Measurements from ENCODE around the gene PEDS1. TPM values are rescaled to one million over a fixed set of nuclear protein-coding genes. Genes with fewer than 3 reads are reported as not detected.

The PEDS1 gene
- total and polyA plus RNA-seq, 2 of the 13 experiments (the other 11 are each of a cell fraction or from before 2014, with no cell fraction given): 30.5 to 93.9 TPM

DNA sequence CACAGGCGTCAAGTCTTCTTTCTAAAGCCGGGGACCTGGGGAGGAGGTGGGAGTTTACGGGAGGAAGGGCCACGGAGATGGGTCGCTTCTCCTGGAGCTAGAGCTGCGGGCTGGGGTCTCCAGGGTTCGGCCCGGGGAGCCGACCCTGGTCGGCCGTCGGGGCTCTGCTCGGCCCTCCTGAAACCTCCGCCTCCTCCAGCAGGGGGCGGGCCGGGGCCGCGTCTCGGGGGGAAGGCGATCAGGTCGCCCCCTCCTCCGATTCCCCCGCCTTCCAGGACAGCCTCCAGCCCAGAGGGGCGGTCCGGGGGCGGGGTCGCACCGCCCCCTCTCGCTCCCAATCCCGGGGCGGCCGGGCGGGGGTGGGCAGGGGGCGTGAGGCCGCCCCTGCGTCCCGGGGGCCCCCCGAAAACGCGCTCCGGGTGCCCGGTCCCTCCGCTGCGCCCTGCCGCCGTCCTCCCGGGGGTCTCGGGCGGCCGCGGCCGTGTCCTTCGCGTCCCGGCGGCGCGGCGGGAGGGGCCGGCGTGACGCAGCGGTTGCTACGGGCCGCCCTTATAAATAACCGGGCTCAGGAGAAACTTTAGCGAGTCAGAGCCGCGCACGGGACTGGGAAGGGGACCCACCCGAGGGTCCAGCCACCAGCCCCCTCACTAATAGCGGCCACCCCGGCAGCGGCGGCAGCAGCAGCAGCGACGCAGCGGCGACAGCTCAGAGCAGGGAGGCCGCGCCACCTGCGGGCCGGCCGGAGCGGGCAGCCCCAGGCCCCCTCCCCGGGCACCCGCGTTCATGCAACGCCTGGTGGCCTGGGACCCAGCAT is 36.9 kb upstream of the PEDS1 start, which contains the start of gene CEBPB (continued):
- TF ChIP-seq ZNF781 (CRISPR knock-in tag; IDR thresholded peaks at IDR 0.05; ENCODE audit: borderline replicate concordance, not compliant biosample characterization) (peak; percentile 89), ZNF224 (CRISPR knock-in tag; IDR thresholded peaks at IDR 0.05) (no peak), SRSF1 (optimal IDR thresholded peaks at IDR 0.05; ENCODE audit: low read depth, low read length) (peak; percentile 99), CREB1 (IDR thresholded peaks at IDR 0.05) (peak; percentile 83; the same call in 1 of the 2 replicates), CREB1 (CRISPR knock-in tag; IDR thresholded peaks at IDR 0.05) (no peak), ZNF441 (CRISPR knock-in tag; IDR thresholded peaks at IDR 0.05; ENCODE audit: borderline replicate concordance) (peak; percentile 85; the same call in 1 of the 2 replicates), NFKBIZ (CRISPR knock-in tag; IDR thresholded peaks at IDR 0.05) (peak; percentile 67; the same call in 1 of the 2 replicates), SP1 (IDR thresholded peaks at IDR 0.05) (no peak), SP1 (CRISPR knock-in tag; IDR thresholded peaks at IDR 0.05) (peak; percentile 78), ZMYM3 (CRISPR knock-in tag; IDR thresholded peaks at IDR 0.05) (no peak), NFATC3 (CRISPR knock-in tag; IDR thresholded peaks at IDR 0.05) (no peak), ZNF34 (CRISPR knock-in tag; IDR thresholded peaks at IDR 0.05; ENCODE audit: borderline replicate concordance) (peak; percentile 64), YY1 (IDR thresholded peaks at IDR 0.05; ENCODE audit: insufficient read depth, insufficient replicate concordance, low read depth, low read length) (peak; percentile 75), ZNF350 (CRISPR knock-in tag; IDR thresholded peaks at IDR 0.05; ENCODE audit: borderline replicate concordance, low read depth) (peak; percentile 96), ZBTB38 (CRISPR knock-in tag; IDR thresholded peaks at IDR 0.05) (peak; percentile 92)
- TF ChIP-seq, protein P1, sequence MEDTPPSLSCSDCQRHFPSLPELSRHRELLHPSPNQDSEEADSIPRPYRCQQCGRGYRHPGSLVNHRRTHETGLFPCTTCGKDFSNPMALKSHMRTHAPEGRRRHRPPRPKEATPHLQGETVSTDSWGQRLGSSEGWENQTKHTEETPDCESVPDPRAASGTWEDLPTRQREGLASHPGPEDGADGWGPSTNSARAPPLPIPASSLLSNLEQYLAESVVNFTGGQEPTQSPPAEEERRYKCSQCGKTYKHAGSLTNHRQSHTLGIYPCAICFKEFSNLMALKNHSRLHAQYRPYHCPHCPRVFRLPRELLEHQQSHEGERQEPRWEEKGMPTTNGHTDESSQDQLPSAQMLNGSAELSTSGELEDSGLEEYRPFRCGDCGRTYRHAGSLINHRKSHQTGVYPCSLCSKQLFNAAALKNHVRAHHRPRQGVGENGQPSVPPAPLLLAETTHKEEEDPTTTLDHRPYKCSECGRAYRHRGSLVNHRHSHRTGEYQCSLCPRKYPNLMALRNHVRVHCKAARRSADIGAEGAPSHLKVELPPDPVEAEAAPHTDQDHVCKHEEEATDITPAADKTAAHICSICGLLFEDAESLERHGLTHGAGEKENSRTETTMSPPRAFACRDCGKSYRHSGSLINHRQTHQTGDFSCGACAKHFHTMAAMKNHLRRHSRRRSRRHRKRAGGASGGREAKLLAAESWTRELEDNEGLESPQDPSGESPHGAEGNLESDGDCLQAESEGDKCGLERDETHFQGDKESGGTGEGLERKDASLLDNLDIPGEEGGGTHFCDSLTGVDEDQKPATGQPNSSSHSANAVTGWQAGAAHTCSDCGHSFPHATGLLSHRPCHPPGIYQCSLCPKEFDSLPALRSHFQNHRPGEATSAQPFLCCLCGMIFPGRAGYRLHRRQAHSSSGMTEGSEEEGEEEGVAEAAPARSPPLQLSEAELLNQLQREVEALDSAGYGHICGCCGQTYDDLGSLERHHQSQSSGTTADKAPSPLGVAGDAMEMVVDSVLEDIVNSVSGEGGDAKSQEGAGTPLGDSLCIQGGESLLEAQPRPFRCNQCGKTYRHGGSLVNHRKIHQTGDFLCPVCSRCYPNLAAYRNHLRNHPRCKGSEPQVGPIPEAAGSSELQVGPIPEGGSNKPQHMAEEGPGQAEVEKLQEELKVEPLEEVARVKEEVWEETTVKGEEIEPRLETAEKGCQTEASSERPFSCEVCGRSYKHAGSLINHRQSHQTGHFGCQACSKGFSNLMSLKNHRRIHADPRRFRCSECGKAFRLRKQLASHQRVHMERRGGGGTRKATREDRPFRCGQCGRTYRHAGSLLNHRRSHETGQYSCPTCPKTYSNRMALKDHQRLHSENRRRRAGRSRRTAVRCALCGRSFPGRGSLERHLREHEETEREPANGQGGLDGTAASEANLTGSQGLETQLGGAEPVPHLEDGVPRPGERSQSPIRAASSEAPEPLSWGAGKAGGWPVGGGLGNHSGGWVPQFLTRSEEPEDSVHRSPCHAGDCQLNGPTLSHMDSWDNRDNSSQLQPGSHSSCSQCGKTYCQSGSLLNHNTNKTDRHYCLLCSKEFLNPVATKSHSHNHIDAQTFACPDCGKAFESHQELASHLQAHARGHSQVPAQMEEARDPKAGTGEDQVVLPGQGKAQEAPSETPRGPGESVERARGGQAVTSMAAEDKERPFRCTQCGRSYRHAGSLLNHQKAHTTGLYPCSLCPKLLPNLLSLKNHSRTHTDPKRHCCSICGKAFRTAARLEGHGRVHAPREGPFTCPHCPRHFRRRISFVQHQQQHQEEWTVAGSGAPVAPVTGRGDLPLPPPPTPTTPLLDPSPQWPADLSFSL (CRISPR knock-in tag; IDR thresholded peaks at IDR 0.05): 0 out of 2 replicates have a peak, but pooled peaks have one; percentile 44
- TF ChIP-seq, protein P2, sequence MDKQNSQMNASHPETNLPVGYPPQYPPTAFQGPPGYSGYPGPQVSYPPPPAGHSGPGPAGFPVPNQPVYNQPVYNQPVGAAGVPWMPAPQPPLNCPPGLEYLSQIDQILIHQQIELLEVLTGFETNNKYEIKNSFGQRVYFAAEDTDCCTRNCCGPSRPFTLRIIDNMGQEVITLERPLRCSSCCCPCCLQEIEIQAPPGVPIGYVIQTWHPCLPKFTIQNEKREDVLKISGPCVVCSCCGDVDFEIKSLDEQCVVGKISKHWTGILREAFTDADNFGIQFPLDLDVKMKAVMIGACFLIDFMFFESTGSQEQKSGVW (CRISPR knock-in tag; IDR thresholded peaks at IDR 0.05; ENCODE audit: borderline replicate concordance): peak; percentile 43; the same call in 1 of the 2 replicates
- TF ChIP-seq, protein P3, sequence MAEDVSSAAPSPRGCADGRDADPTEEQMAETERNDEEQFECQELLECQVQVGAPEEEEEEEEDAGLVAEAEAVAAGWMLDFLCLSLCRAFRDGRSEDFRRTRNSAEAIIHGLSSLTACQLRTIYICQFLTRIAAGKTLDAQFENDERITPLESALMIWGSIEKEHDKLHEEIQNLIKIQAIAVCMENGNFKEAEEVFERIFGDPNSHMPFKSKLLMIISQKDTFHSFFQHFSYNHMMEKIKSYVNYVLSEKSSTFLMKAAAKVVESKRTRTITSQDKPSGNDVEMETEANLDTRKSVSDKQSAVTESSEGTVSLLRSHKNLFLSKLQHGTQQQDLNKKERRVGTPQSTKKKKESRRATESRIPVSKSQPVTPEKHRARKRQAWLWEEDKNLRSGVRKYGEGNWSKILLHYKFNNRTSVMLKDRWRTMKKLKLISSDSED (CRISPR knock-in tag; IDR thresholded peaks at IDR 0.05): peak; percentile 88; the same call in 1 of the 2 replicates

Measured in HepG2 (cell line).